C4-2B (cell line): ENCODE measurements around the gene ENTPD1.

Experiments
- H3K27ac ChIP-seq: fragments of 450-650 bp; 2 replicates; pipeline ENCODE4 v1.5.1; 2017
- ZFX ChIP-seq: fragments of 450-650 bp; IDR thresholded peaks from 2 replicates; pipeline ENCODE4 v1.6.1; 2017
- TF ChIP-seq, protein P1 (sequence below): fragments of 450-650 bp; conservative IDR thresholded peaks from 2 replicates; pipeline ENCODE4 v1.5.1; 2017; ENCODE audit warnings: mild to moderate bottlenecking

The ENTPD1 gene

DNA sequence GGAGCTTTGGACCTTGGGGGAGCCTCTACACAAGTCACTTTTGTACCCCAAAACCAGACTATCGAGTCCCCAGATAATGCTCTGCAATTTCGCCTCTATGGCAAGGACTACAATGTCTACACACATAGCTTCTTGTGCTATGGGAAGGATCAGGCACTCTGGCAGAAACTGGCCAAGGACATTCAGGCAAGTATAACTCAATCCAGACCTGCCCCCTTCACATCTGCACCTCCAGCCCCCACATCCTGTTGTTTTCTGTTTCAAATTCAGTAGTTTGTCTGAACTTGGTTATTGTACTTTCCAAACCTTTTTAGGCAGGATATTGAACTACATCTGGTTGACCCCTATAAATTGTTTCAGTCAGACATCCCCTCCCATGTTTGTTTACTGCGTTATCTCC is 89.4 kb downstream of the ENTPD1 start:
- no peak overlapping the region for H3K27ac ChIP-seq

DNA sequence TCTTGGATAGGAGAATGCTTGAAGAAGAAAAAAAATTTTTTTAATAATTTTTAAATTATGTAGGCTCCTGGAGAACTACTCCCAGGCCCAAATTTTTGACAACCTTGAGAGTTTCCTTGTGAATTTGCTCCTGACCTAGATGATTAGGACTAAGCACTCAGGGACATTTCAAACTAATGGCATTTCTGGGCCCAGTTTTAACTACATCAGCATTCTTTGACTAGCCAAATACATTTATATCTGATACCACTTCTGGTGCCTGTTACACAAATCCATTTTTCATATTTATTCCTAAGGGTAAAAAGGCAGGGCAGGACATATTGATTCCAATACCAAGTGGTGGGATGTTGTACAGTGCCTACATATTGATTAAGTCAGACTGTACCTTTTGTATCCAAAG is 91.0 kb downstream of the ENTPD1 start:
- TF ChIP-seq, protein P1, sequence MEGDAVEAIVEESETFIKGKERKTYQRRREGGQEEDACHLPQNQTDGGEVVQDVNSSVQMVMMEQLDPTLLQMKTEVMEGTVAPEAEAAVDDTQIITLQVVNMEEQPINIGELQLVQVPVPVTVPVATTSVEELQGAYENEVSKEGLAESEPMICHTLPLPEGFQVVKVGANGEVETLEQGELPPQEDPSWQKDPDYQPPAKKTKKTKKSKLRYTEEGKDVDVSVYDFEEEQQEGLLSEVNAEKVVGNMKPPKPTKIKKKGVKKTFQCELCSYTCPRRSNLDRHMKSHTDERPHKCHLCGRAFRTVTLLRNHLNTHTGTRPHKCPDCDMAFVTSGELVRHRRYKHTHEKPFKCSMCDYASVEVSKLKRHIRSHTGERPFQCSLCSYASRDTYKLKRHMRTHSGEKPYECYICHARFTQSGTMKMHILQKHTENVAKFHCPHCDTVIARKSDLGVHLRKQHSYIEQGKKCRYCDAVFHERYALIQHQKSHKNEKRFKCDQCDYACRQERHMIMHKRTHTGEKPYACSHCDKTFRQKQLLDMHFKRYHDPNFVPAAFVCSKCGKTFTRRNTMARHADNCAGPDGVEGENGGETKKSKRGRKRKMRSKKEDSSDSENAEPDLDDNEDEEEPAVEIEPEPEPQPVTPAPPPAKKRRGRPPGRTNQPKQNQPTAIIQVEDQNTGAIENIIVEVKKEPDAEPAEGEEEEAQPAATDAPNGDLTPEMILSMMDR: no peak
- no peak for TF ChIP-seq ZFX
- no peak overlapping the region for H3K27ac ChIP-seq

More for the DNA sequence above, 89.4 kb downstream of the ENTPD1 start:
- TF ChIP-seq, protein P1: no peak
- no peak for TF ChIP-seq ZFX

DNA sequence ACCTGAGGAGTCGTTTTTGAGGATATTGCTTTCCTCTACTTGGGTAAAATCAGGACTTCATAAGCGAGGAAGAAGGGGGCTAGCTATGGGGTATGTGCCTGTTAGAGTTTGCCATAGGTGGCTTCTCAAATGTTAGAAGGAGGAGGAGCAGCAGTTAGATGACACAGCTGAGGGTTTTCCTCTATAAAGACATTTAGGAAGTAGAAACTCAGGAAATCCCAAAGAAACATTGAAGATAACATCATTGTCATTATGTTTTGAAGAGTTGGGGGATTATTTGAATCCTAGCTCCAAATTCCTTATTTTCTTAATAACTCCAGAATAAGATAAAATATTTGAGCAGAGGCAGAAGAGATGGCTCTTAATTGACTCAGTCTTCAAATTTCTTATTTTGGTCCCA is 92.9 kb downstream of the ENTPD1 start:
- no peak for TF ChIP-seq ZFX
- TF ChIP-seq, protein P1: no peak
- no peak overlapping the region for H3K27ac ChIP-seq

DNA sequence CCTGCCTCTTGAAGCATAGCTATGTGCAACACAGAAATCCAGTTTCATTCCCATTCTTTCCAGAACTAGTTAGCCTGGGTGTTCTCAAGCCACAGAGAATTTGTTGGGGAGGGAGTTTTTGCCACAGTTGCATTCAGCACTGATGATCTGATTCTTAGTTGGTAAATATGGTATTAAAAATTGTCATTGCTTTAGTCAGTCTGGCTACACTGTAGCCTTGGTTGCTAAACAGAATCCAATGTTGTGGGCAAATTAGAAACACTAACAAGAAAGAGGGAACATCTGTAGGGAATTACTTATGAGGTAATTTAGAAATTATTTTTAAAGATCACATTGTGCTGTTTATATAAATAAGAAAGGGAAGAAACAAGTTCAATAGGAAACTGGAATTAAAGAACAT is 94.8 kb downstream of the ENTPD1 start:
- no peak overlapping the region for H3K27ac ChIP-seq
- TF ChIP-seq ZFX: no peak
- TF ChIP-seq, protein P1: no peak

DNA sequence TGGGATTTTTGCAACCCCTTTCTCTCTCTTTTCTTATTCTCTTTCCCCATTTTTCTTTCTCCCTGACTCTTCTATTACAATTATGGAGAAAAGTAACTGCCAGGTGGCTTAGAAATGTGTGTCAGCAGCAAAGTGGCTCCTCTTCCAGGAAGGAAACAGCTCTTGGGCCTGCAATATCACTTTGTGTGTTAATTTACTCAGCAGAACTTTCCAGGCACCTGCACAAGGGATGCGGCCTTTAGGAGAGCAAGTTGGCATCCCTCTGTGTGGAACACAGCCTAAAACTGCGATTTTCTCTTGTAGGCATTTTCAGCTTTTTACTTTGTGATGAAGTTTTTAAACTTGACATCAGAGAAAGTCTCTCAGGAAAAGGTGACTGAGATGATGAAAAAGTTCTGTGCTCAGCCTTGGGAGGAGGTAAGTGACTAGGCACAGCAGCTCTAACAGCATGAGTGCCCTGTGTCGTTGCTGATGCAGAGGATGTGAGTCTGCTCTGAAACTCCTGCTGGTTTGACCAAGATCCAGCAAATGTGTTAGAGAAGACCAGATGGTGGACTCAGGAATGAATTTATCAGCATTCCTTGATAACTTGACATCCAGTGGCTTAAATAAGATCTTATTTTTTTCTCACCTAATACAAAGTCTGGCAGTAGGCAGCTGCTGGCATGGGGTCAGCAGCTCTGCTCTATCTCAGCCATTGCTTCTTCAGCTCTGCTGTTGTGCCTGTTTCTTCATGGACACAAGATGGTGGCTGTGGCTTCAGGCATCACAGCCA is 104.4 kb downstream of the ENTPD1 start:
- no peak overlapping the region for H3K27ac ChIP-seq
- no peak for TF ChIP-seq ZFX
- TF ChIP-seq, protein P1: no peak

DNA sequence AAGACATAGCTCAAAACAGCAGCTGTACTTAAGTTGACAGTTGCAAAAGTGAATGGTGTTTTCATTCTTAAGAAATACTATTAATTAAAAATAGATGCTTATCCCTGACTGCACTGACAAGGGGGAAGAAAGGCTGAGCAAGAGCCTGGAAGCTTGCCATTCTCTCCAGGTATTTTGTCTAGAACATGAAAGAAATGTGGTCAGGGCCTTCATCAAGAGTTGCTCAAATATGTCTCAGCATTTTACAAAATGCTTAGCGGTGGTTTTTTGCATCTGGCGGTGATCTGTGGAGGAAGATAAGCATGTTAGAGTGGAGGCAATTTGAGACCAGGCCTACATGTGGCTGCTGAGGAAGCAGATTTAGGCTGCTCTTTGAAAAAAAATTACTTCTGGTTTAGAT is 105.4 kb downstream of the ENTPD1 start:
- H3K27ac ChIP-seq: no peak overlapping the region
- TF ChIP-seq, protein P1: no peak
- TF ChIP-seq ZFX: no peak

DNA sequence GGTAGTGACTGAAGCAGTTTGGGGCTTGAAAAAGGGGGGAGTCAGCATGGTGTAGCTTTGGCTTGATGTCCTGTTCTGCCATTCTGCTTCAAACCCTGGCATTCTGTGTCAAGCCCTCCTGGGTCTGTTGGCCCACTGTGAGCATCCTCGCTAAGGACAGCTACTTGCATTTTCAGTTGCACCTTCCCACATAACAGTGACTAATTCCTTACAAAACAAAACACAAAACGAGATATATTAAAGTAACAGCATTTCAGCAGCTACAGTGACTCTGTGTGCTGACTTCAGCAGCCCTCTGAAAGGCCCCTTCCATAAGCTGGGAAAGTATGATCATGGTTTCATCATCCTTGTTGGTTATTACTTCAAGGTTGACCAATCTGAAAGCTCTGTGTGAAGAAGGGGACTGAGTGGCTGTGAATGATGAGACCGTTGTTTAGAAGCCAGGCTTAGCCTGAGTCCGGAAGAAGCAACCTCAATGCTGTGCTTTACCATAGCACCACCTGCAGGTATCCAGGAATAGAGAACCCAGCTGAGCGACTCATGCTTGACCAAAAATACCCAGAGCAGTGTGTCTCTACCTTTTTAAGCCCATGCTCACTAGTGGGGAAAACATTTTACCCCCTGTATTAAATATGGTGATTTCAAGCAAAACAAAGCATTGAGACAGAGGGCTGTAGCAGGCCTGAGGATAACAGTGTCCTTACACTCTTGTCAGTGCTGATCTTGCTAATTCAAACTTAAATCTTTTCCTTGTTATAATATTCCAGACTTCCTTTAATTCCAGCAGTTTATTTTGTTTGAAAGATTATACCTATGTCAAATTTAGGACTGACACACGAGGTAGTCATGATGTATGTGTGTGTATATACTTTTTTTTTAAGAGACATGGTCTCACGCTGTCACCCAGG is 109.2 kb downstream of the ENTPD1 start:
- TF ChIP-seq ZFX: no peak
- TF ChIP-seq, protein P1: peak; percentile 72
- H3K27ac ChIP-seq: no peak overlapping the region
